Measurements from ENCODE around the gene ASPN. TPM values are rescaled to one million over a fixed set of nuclear protein-coding genes. Genes with fewer than 3 reads are reported as not detected.

The ASPN gene
- total RNA-seq, 2 experiments from 2014 or later, result not detected

DNA sequence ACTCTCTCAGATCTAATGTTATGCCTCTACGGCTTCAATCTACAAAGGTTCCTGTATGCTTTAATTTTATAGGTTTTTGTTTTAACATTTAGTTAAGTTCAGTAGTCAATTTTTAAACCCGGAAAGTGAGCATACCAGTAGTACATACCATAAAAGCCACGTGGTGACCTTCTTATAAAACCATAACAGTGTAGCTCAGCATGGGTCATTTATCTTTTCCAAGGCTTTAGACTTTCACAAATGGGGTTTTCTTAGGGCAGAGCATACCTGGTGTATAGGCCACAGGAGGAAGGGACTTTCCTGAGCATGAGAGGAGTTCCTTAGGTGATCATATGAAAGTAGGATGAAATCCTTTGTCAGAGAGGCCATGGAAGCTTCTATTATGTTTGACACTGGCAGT lies 30.3 kb upstream of the ASPN start:
- Mint-ChIP-seq H3K27ac (no peak overlapping the region), H3K4me3 (no peak overlapping the region), H3K36me3 (ENCODE audit: low read depth) (no peaks in the 10 kb centered on the region), H3K9me3 (no peaks in the 10 kb centered on the region), H3K4me1 (ENCODE audit: low read depth) (no peaks in the 10 kb centered on the region), H3K27me3 (no peaks in the 10 kb centered on the region)
- Histone ChIP-seq H3K27me3 (ENCODE audit: control insufficient read depth in 1 of 2, insufficient read depth in 2 of 2, low read length in 2 of 2) (no peaks in the 10 kb centered on the region), H3K4me1 (ENCODE audit: insufficient read depth, low read length) (no peaks in the 10 kb centered on the region), H3K4me3 (ENCODE audit: low read length) (no peak overlapping the region), H3K36me3 (ENCODE audit: insufficient read depth, low read length) (no peaks in the 10 kb centered on the region), H3K9me3 (ENCODE audit: control insufficient read depth in 1 of 2, insufficient read depth in 1 of 2, low read length in 2 of 2) (no peaks in the 10 kb centered on the region), H3K27ac (ENCODE audit: low read depth in 1 of 2, low read length in 2 of 2) (no peak overlapping the region)
- intact Hi-C loops (cut with DNase I, micrococcal nuclease), result no loop called here
- CTCF ChIA-PET, result no interaction called here
- DNase-seq (no peak), ATAC-seq (ENCODE audit: poor library complexity) (no peak)
- TF ChIP-seq, protein P1, sequence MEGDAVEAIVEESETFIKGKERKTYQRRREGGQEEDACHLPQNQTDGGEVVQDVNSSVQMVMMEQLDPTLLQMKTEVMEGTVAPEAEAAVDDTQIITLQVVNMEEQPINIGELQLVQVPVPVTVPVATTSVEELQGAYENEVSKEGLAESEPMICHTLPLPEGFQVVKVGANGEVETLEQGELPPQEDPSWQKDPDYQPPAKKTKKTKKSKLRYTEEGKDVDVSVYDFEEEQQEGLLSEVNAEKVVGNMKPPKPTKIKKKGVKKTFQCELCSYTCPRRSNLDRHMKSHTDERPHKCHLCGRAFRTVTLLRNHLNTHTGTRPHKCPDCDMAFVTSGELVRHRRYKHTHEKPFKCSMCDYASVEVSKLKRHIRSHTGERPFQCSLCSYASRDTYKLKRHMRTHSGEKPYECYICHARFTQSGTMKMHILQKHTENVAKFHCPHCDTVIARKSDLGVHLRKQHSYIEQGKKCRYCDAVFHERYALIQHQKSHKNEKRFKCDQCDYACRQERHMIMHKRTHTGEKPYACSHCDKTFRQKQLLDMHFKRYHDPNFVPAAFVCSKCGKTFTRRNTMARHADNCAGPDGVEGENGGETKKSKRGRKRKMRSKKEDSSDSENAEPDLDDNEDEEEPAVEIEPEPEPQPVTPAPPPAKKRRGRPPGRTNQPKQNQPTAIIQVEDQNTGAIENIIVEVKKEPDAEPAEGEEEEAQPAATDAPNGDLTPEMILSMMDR (IDR thresholded peaks at IDR 0.05), result no peak
- POLR2A ChIA-PET, result no interaction called here

DNA sequence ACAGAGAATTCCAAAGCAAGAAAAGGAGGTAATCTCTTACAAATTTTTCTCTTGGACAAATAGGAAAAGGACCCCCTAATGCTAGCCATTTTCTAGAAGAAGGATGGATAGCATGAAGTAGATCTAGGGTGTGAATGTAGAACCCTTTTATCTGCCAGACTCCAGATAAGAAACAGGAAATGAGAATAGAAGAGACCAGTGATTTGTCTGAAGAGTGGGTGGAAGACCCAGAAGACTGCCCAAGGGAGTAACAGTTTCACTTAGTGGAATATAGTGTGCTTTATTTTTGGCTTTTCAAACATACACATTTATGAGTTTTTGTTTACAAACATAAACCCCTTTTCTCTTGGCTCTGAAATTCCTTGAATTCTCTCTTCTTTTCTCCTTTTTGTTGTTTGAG lies 28.4 kb upstream of the ASPN start:
- Mint-ChIP-seq H3K4me3 (no peak overlapping the region), H3K9me3 (no peaks in the 10 kb centered on the region), H3K36me3 (ENCODE audit: low read depth) (no peaks in the 10 kb centered on the region), H3K27ac (no peak overlapping the region), H3K4me1 (ENCODE audit: low read depth) (no peaks in the 10 kb centered on the region), H3K27me3 (no peaks in the 10 kb centered on the region)
- ATAC-seq (ENCODE audit: poor library complexity) (no peak), DNase-seq (no peak)
- no peaks in the 10 kb centered on the region for H3K27me3 ChIP-seq (ENCODE audit: control insufficient read depth in 1 of 2, insufficient read depth in 2 of 2, low read length in 2 of 2)
- intact Hi-C loops (cut with DNase I, micrococcal nuclease), result no loop called here
- CTCF ChIA-PET, result no interaction called here
- TF ChIP-seq, protein P1 (IDR thresholded peaks at IDR 0.05), result no peak
- POLR2A ChIA-PET, result no interaction called here
- no peak overlapping the region for H3K27ac ChIP-seq (ENCODE audit: low read depth in 1 of 2, low read length in 2 of 2)
- H3K4me3 ChIP-seq (ENCODE audit: low read length), result no peak overlapping the region
- H3K9me3 ChIP-seq (ENCODE audit: control insufficient read depth in 1 of 2, insufficient read depth in 1 of 2, low read length in 2 of 2), result no peaks in the 10 kb centered on the region
- H3K36me3 ChIP-seq (ENCODE audit: insufficient read depth, low read length), result no peaks in the 10 kb centered on the region
- no peaks in the 10 kb centered on the region for H3K4me1 ChIP-seq (ENCODE audit: insufficient read depth, low read length)

- ATAC-seq (ENCODE audit: poor library complexity) (no peak), DNase-seq (no peak)
- H3K9me3 Mint-ChIP-seq, result no peaks in the 10 kb centered on the region
- ChIA-PET CTCF (no interaction called here), POLR2A (no interaction called here)
- H3K27ac ChIP-seq (ENCODE audit: low read depth in 1 of 2, low read length in 2 of 2), result no peak overlapping the region
- no peaks in the 10 kb centered on the region for H3K4me1 ChIP-seq (ENCODE audit: insufficient read depth, low read length)
- H3K27me3 Mint-ChIP-seq, result no peaks in the 10 kb centered on the region
- no peak overlapping the region for H3K4me3 Mint-ChIP-seq
- H3K36me3 Mint-ChIP-seq (ENCODE audit: low read depth), result no peaks in the 10 kb centered on the region
- no peak overlapping the region for H3K27ac Mint-ChIP-seq
- no peaks in the 10 kb centered on the region for H3K36me3 ChIP-seq (ENCODE audit: insufficient read depth, low read length)
- H3K27me3 ChIP-seq (ENCODE audit: control insufficient read depth in 1 of 2, insufficient read depth in 2 of 2, low read length in 2 of 2), result no peaks in the 10 kb centered on the region
- no peaks in the 10 kb centered on the region for H3K9me3 ChIP-seq (ENCODE audit: control insufficient read depth in 1 of 2, insufficient read depth in 1 of 2, low read length in 2 of 2)
- H3K4me1 Mint-ChIP-seq (ENCODE audit: low read depth), result no peaks in the 10 kb centered on the region
- TF ChIP-seq, protein P1 (IDR thresholded peaks at IDR 0.05), result no peak
- intact Hi-C loops (cut with DNase I, micrococcal nuclease), result no loop called here
- H3K4me3 ChIP-seq (ENCODE audit: low read length), result no peak overlapping the region
Observed at GRCh38 chr9:92509050-92509449, 26.7 kb upstream of the ASPN start.

Data from CD4-positive, alpha-beta T cell (primary cell).